HepG2 (cell line): ENCODE measurements around the gene TRNT1. TPM values are rescaled to one million over a fixed set of nuclear protein-coding genes. Genes with fewer than 3 reads are reported as not detected.

ENCODE experiments used
- CCDC6 ChIP-seq: sonication (generic); formaldehyde crosslinking; IDR thresholded peaks from 2 replicates; pipeline ENCODE4 v1.8.1; 2022; ENCODE audit warnings: mild to moderate bottlenecking, missing genetic modification reagents, moderate library complexity
- DNMT3B ChIP-seq: conservative IDR thresholded peaks from 2 replicates; pipeline ENCODE4 v1.6.1; 2016; ENCODE audit warnings: missing biosample characterization, control low read depth
- FIP1L1 ChIP-seq: fragments of 200-400 bp; formaldehyde crosslinking; IDR thresholded peaks from 2 replicates; pipeline ENCODE4 v1.6.1; 2018; ENCODE audit warnings: low read depth, mild to moderate bottlenecking, low read length, moderate library complexity, borderline replicate concordance; ENCODE audit not compliant: insufficient read depth
- GATAD2A ChIP-seq: IDR thresholded peaks from 2 replicates; pipeline ENCODE4 v1.6.1; 2016
- GLI4 ChIP-seq: sonication (generic); formaldehyde crosslinking; IDR thresholded peaks from 2 replicates; pipeline ENCODE4 v1.5.1; 2020; ENCODE audit warnings: missing genetic modification reagents, mild to moderate bottlenecking, moderate library complexity, borderline replicate concordance
- MXD3 ChIP-seq: IDR thresholded peaks from 2 replicates; pipeline ENCODE4 v1.6.1; 2016; ENCODE audit warnings: mild to moderate bottlenecking, missing biosample characterization, missing genetic modification reagents
- PATZ1 ChIP-seq: sonication (generic); formaldehyde crosslinking; IDR thresholded peaks from 2 replicates; pipeline ENCODE4 v1.4.0; 2020; ENCODE audit warnings: missing genetic modification reagents
- RFX3 ChIP-seq: IDR thresholded peaks from 2 replicates; pipeline ENCODE4 v1.6.1; 2016; ENCODE audit warnings: missing biosample characterization, missing genetic modification reagents
- SAP130 ChIP-seq: IDR thresholded peaks from 2 replicates; pipeline ENCODE4 v1.6.1; 2016; ENCODE audit warnings: low read depth
- ZBTB21 ChIP-seq: sonication (generic); formaldehyde crosslinking; IDR thresholded peaks from 2 replicates; pipeline ENCODE4 v1.4.0; 2020; ENCODE audit warnings: missing genetic modification reagents
- ZFP37 ChIP-seq: sonication (generic); formaldehyde crosslinking; IDR thresholded peaks from 2 replicates; pipeline ENCODE4 v1.4.0; 2020; ENCODE audit warnings: missing genetic modification reagents, borderline replicate concordance
- ZHX1 ChIP-seq: sonication (generic); formaldehyde crosslinking; IDR thresholded peaks from 2 replicates; pipeline ENCODE4 v1.8.1; 2022; ENCODE audit warnings: low read depth, mild to moderate bottlenecking, missing genetic modification reagents
- ZNF235 ChIP-seq: sonication (generic); formaldehyde crosslinking; IDR thresholded peaks from 2 replicates; pipeline ENCODE4 v1.8.1; 2023; ENCODE audit warnings: mild to moderate bottlenecking, missing genetic modification reagents, borderline replicate concordance
- ZNF251 ChIP-seq: sonication (generic); formaldehyde crosslinking; IDR thresholded peaks from 2 replicates; pipeline ENCODE4 v1.9.0; 2021; ENCODE audit warnings: mild to moderate bottlenecking, missing genetic modification reagents
- ZNF337 ChIP-seq: sonication (generic); formaldehyde crosslinking; IDR thresholded peaks from 2 replicates; pipeline ENCODE4 v1.5.1; 2020; ENCODE audit warnings: missing genetic modification reagents, low read depth, mild to moderate bottlenecking, borderline replicate concordance
- ZNF350 ChIP-seq: sonication (generic); formaldehyde crosslinking; IDR thresholded peaks from 2 replicates; pipeline ENCODE4 v1.4.0; 2020; ENCODE audit warnings: mild to moderate bottlenecking, low read depth, missing genetic modification reagents, borderline replicate concordance
- ZNF747 ChIP-seq: sonication (generic); formaldehyde crosslinking; IDR thresholded peaks from 2 replicates; pipeline ENCODE4 v1.8.1; 2023; ENCODE audit warnings: missing genetic modification reagents, mild to moderate bottlenecking, borderline replicate concordance
- ZNF790 ChIP-seq: sonication (generic); formaldehyde crosslinking; IDR thresholded peaks from 2 replicates; pipeline ENCODE4 v1.8.0; 2022; ENCODE audit warnings: missing genetic modification reagents, mild to moderate bottlenecking, borderline replicate concordance
- polyA plus RNA-seq, 8 experiments: library from polyadenylated mRNA; depleted of rRNA in 3 of 8; stranded (reverse) in 7 of 8; unstranded in 1 of 8; fragments of >200 nt; fragmentation: Illumina TruSeq in 4 of 8; extraction: Trizol in 4 of 8; gene quantifications; 2 replicates each; pipeline versions ENCODE4 v1.2.1 to v1.2.3, GENCODE V29; 2011 to 2016; ENCODE audit warnings: low read depth in 4 of 8, missing spikeins in 1 of 8, mixed read lengths in 1 of 8; ENCODE audit not compliant: insufficient read depth in 1 of 8
- total RNA-seq, 5 experiments: library from RNA; depleted of rRNA; stranded (reverse); fragments of >200 nt; fragmentation: Illumina TruSeq; extraction: Trizol; gene quantifications; 2 replicates each; pipeline ENCODE4 v1.2.3, GENCODE V29; 2016; ENCODE audit warnings: low read depth in 1 of 5
- TF ChIP-seq, protein P1 (sequence below), 2 experiments: IDR thresholded peaks; 2 replicates each; pipeline ENCODE4 v1.6.1; 2011 to 2012; ENCODE audit warnings: low read length in 2 of 2, borderline replicate concordance in 1 of 2, low read depth in 1 of 2, mild to moderate bottlenecking in 1 of 2, moderate library complexity in 1 of 2

Gene TRNT1
- total and polyA plus RNA-seq, 2 of the 13 experiments (the other 11 are each of a cell fraction or from before 2014, with no cell fraction given) = 9.4 to 27.7 TPM

DNA sequence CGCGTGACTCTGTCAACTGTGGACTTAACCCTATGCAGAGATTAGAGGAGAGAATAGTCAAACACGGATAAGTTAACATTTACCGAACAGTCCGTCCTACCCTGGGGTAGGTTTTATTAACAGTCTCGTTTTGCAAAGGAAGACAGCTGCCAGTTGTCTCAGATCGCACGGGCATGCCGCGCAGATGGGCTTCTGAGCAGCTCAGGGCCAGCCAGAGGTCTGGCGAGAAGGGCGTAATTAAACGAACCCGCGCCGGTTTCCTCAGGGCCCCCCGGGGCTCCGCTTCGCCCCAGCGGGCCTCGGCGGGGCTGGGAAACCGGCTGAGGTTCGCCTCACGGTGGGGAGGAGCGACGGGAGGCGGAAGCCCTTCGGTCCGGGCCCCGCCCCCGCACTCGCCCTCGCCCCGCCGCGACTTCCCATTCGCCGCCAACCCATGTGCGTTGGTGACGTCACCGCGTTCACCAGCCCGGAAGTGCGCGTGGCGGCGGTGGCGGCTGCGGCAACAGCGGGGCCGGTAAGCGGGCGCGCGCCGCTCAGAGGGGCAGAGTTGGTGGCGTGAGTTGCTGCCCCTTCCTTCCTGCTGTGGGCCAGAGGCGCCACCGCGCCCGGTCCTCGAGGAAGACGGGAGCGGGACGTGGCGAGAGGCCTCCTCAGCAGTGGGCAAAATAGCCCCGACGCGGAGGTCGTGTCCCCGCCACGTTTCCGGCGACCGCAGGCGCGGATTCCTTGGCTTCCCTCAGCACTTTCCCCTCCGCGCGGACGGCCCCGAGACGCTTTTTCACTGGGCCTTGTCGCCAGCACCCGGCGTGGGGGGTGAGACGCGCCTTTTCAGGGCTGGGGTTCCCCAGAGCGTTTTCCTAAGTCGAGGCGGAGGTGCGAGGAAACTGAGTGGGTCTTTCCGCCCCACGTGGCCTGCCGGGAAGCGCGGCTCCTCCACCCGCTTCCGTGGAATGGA, at the start of gene TRNT1 (continued):
- TF ChIP-seq ZHX1 (CRISPR knock-in tag) (peak; percentile 89), ZNF350 (CRISPR knock-in tag) (0 out of 2 replicates have a peak, but pooled peaks have one; percentile 46), ZFP37 (CRISPR knock-in tag) (no peak), ZNF790 (CRISPR knock-in tag) (peak; percentile 83; the same call in 1 of the 2 replicates), GLI4 (no peak), ZBTB21 (CRISPR knock-in tag) (peak; percentile 58), CCDC6 (peak; percentile 85), DNMT3B (no peak; the same call in 1 of the 2 replicates), ZNF747 (peak; percentile 83; the same call in 1 of the 2 replicates), ZNF251 (CRISPR knock-in tag) (no peak), GATAD2A (0 out of 2 replicates have a peak, but pooled peaks have one; percentile 22), SAP130 (CRISPR knock-in tag) (peak; percentile 98), ZNF337 (CRISPR knock-in tag) (no peak), FIP1L1 (no peak), PATZ1 (CRISPR knock-in tag) (peak; percentile 25), ZNF235 (CRISPR knock-in tag) (no peak), MXD3 (0 out of 2 replicates have a peak, but pooled peaks have one; percentile 64), RFX3 (CRISPR knock-in tag) (no peak)
- TF ChIP-seq, protein P1, sequence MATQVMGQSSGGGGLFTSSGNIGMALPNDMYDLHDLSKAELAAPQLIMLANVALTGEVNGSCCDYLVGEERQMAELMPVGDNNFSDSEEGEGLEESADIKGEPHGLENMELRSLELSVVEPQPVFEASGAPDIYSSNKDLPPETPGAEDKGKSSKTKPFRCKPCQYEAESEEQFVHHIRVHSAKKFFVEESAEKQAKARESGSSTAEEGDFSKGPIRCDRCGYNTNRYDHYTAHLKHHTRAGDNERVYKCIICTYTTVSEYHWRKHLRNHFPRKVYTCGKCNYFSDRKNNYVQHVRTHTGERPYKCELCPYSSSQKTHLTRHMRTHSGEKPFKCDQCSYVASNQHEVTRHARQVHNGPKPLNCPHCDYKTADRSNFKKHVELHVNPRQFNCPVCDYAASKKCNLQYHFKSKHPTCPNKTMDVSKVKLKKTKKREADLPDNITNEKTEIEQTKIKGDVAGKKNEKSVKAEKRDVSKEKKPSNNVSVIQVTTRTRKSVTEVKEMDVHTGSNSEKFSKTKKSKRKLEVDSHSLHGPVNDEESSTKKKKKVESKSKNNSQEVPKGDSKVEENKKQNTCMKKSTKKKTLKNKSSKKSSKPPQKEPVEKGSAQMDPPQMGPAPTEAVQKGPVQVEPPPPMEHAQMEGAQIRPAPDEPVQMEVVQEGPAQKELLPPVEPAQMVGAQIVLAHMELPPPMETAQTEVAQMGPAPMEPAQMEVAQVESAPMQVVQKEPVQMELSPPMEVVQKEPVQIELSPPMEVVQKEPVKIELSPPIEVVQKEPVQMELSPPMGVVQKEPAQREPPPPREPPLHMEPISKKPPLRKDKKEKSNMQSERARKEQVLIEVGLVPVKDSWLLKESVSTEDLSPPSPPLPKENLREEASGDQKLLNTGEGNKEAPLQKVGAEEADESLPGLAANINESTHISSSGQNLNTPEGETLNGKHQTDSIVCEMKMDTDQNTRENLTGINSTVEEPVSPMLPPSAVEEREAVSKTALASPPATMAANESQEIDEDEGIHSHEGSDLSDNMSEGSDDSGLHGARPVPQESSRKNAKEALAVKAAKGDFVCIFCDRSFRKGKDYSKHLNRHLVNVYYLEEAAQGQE (IDR thresholded peaks at IDR 0.05; ENCODE audit: borderline replicate concordance in 1 of 2, low read depth in 1 of 2, low read length in 2 of 2) = no peak
